Measurements from ENCODE around the gene BMP5.

BMP5 gene

DNA sequence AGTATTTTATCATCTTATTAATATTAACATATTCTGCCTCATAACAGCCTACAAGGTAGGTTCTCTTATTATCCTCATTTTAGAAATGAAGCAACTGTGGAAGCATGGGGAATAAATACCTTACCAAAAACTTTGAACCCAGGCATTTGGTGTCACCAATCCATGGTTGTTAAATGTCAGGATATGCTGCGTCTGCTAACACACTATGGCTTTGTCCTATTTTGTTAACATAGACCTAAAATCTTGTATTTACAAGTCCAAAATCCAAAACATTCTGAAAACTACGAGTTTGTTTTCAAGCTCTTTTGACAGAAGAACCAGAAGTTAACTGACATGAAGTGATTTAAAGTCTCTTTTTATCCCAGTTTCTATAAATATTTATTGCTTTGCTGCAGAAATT, 53.4 kb downstream of the BMP5 start:
- TF ChIP-seq, protein P1, sequence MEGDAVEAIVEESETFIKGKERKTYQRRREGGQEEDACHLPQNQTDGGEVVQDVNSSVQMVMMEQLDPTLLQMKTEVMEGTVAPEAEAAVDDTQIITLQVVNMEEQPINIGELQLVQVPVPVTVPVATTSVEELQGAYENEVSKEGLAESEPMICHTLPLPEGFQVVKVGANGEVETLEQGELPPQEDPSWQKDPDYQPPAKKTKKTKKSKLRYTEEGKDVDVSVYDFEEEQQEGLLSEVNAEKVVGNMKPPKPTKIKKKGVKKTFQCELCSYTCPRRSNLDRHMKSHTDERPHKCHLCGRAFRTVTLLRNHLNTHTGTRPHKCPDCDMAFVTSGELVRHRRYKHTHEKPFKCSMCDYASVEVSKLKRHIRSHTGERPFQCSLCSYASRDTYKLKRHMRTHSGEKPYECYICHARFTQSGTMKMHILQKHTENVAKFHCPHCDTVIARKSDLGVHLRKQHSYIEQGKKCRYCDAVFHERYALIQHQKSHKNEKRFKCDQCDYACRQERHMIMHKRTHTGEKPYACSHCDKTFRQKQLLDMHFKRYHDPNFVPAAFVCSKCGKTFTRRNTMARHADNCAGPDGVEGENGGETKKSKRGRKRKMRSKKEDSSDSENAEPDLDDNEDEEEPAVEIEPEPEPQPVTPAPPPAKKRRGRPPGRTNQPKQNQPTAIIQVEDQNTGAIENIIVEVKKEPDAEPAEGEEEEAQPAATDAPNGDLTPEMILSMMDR (IDR thresholded peaks at IDR 0.05), result no peak

DNA sequence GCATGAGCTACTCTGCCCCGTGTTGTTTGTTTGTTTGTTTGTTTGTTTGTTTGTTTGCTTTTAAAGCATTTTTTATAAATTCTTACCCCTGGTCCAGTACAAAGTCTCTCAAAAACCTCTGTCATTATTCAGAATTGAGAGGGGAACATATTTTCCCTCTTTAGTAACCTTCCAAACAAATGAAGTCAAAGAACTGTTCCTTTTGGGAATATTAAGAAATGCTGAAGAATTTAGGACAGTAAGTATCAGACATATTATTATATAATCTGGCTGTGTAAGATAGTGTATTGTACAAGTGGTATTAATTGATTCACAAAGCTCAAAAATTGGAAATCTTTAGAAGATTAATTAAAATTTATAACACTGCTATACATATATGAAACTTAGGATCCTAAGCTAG, 54.7 kb downstream of the BMP5 start:
- TF ChIP-seq, protein P1 (IDR thresholded peaks at IDR 0.05), result no peak

DNA sequence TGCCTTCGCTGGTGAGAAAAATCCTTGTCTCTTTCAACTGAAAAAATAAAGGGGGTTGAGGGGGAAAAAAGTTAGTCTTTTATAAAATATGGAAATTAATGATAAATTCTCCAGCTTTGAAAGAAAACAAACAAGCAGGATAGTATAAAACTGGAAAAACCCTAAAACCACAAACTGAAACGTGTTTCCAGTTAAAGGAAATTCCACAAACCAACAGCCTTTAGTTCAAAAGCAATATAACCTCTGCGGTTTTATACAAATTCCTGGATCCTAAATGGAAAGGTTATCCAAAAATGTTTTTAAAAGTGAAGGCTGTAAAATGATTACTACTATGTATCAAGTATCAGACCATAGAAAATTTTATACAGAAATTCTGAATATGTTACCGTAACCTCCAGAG, 55.6 kb downstream of the BMP5 start:
- TF ChIP-seq, protein P1 (IDR thresholded peaks at IDR 0.05), result no peak

DNA sequence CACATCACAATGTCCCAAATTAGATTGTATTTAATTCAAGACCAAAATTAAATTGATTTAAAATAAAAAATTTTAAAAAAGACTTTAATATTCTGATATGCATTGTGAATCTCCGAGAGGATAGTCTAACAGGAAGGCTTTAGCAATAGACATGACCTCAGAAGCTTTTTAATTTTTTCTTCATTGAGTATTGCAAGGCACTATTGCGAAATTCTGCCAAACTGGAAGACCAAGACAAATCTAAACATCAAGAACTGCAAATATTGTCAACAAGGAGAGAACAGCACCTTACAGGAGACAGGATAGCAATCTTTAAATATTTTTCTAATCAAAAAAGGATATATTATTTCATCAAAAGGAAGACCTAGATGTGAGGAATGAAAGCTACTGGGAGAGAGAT, 56.9 kb downstream of the BMP5 start:
- TF ChIP-seq, protein P1 (IDR thresholded peaks at IDR 0.05), result no peak

DNA sequence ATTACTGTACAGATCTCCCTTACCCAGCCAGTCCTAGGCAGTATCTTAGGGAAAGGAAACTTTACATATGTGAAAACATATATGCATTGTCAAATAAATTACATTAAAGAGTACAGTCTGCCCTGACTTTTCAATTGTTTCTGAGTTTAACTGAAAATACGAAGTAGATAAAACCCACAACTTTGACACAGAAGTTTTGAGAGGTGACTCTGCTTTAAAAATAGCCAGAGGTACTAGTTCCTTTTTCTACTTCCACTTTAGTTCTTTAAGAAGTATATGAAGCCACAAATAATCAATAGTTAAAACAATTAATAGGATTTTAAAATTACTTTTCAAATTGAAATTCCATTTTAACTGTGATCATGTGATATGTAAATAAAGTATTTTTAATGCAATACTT, 62.9 kb downstream of the BMP5 start:
- TF ChIP-seq, protein P1 (IDR thresholded peaks at IDR 0.05), result no peak

DNA sequence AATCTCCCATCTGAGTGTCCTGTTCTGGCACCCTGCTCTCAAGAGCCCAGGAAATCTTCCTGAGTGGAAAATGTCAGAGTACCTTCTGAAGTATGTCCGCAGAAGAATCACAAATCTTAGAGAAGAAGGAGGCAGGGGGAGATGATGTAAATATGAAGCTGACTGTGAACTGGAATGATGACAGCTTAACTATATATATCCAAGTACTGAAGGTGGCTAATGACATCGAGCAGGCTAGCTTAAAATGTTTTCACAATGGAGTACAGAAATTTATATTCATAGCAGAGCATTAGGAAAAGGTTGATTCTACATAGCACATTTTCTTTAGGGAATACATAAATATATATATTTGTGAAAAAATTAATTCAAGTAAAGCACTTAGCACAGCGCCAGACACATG, 64.3 kb downstream of the BMP5 start:
- TF ChIP-seq, protein P1 (IDR thresholded peaks at IDR 0.05), result no peak

DNA sequence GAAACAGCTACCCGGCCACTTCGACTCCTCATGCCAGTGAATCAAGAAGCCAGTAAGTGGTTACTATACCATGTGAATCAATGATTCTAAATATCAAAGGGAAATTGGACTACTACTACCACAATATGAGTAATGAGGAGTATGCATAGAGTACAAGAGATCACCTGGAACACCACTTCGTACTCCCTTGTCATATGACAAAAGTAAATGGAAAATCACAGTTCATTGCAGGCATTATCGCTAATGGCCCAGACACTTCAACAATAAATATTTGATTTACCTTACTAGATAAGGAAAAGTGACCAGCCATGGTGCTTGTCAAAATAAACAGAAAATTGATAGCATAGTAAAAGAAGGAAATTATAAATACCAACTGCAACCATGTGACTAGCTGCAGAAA, 73.1 kb downstream of the BMP5 start:
- TF ChIP-seq, protein P1 (IDR thresholded peaks at IDR 0.05), result no peak

DNA sequence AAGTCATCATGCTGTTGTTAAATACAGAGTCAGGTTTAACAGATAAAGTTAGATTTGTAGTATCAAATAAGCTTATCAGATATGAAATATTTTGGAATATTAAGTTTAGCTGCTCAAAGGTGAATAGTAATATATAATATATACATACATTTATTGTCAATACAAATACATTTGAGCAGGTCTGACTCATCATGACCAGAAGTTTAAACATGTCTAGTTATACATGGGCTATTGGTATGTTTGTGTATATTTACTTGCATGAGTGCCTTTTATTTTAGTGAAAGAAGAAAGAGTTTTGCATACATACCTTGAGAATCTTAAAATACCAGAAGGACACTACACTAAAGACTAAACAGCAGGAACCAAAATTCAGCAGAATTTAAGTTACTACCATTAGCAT, 76.8 kb downstream of the BMP5 start:
- TF ChIP-seq, protein P1 (IDR thresholded peaks at IDR 0.05), result no peak

Measured in LNCAP (cell line).